GM04503 (cell line): ENCODE measurements around the gene FAM117B.
"Not testable (repeated sequence)": the region's sequence is repeated elsewhere in the genome, so short reads cannot be mapped to it uniquely, and the experiment has no call there.

ENCODE experiments used
- DNase-seq: peaks from one replicate; pipeline ENCODE4 v3.0.0-alpha.2; 2012; ENCODE audit warnings: low read depth

Gene FAM117B

DNA sequence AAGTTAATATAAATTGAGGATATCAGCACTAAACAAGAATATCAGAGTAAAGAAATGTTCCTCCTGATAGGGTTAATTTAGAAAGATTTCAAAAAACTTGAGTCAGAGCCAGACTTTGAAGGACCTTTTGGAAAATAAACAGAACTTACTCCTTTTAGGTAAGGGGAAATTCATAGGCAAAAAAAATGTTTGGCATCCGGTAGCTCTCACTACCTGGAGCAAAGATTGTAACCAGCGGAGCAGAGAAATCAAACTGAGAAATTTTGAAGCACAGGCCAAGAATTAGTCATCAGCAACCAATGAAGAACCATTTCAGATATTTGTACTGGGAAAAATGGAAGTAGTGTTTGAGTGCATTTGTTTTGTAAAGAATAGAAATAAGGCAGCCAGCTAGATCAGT, 123.8 kb downstream of the FAM117B start:
- DNase-seq: no peak

DNA sequence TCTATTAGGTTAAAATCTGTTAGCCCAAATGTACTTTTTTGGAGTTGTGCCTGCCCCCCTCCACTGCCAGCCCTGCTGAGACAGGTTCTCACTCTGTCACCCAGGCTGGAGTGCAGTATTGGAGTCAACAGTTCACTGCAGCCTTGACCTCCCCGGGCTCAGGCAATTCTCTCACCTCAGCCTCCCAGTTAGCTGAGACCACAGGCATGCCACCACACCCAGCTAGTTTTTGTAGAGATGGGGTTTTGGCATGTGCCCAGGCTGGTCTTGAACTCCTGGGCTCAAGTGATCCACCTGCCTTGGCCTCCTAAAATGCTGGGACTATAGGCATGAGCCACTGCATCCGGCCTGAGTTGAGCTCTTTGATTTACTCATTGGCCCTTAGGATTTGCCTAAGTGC, 126.1 kb downstream of the FAM117B start:
- no peak for DNase-seq

DNA sequence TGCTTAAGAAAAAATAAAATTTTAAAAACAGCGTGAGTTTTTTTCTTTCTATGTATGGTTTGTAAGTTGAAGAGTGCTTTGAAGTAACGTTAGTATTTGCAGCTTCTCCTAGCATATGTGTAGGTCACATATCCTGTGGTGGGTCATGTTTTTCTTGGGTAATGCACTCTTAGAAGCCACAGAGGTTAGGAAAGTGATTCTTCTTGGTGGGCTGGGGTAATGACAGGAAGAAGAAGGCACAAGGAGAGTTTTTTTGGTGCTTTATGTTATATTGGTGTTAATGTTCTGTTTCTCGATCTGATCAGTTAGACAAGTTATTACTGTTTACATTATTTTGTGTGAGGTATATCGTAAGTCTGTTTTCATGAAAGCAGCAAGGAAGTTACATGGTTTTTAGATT, 127.8 kb downstream of the FAM117B start:
- DNase-seq: no peak

DNA sequence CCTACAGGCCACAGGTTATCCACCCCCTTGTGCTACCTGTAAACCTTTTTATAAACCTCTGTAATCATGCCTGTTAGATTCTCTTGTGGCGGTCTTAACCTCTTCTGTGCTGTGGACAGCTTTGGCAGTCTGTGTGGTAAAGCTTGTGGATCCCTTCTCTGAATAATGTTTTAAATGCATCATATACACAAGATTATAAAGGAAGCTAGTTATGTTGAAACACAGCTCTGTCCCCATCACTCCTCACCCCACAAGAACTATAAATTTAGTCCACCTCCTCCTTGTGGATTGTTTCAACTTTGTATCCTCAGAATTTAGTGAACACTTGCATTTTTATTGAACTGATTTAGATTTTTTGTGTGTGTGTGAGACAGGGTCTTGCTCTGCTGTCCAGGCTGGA, 129.1 kb downstream of the FAM117B start:
- no peak for DNase-seq

DNA sequence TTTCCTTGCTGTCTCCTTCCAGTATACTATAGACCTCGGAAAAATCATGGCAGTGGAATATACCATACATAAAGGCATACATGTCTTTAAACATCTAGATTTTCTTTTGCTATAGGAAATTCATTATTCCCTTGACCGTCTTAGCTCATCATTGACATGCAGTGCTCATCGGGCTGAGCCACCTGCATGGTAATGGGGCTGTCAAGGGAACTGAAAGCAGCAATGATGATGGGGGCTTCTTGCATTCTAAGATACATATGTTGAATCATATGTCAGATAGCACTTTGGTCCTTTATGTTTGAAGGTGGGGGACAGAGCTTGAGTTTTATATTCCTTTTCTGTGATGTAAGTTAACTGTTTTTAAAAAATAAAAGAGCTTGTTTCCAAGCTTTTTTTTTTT, 130.2 kb downstream of the FAM117B start:
- DNase-seq: no peak

DNA sequence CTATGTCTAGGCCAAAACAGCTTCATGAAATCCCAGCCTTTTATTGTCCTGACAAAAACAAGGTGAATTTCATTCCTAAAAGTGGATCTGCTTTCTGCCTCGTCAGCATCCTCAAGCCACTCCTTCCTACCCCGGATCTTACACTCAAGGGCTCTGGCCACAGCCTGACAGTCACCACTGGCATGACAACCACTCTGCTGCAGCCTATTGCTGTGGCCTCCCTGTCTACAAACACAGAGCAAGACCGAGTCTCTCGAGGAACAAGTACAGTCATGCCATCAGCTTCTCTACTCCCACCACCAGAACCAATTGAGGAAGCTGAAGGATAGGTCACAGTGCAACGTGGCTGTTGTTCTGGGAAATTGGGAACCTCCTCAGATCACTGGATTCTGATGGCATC, 130.7 kb downstream of the FAM117B start:
- DNase-seq: no peak

DNA sequence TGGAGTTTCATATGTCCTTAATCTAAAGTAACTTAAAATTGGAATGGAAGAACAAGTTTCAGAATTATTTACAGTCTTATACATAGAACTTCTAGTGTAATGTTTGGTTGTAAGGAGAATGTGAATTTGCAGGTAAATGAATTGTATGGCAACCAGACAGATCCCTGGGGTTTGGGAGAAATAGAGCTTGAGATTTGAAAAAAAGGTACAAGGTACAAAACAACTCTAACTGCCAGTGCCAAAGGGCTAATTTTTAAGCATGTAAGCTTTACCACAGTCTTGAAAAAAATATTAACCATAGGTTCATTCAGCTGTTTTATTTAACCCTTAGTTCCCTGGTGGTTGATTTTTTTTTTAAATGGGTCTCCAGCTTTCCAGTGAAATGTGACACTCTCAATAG, 133.5 kb downstream of the FAM117B start:
- DNase-seq: no peak

DNA sequence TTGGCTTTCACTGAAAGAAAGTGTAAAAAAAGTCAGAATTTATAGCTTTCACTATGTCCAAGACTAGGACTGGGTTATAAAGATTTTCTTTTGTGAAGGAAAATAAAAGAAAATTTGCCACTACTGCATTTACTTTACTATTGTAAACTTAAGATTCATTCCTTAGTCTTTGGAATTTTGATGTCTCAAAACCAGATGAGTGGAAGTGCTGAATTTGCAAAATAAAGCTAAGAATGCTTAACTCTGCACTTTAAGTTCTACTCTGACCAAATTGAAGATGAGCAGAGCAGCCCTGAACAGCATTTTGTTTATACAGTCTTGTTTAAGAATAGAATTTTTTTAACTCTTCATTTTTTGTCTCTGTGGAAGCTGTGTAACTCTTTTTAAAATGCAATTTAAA, 134.4 kb downstream of the FAM117B start:
- DNase-seq: no peak

DNA sequence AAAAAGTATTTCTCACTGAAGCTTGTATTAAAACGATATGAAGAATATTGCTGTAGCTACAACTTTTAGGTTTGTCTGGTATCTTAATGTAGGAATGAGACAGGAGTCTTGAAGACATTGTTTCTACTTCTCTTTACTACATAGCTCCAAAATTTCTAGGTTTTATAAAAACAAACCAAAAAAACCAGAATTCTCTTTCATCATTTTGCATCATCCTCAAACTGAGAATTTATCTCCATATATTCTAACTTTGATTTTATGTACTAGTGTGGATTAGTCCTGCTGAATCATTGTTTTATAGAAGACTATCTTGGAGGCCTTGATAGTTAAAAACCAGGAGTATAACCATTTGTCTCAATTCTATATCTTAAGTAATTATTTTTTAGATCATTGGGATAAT, 136.6 kb downstream of the FAM117B start:
- DNase-seq: no peak

DNA sequence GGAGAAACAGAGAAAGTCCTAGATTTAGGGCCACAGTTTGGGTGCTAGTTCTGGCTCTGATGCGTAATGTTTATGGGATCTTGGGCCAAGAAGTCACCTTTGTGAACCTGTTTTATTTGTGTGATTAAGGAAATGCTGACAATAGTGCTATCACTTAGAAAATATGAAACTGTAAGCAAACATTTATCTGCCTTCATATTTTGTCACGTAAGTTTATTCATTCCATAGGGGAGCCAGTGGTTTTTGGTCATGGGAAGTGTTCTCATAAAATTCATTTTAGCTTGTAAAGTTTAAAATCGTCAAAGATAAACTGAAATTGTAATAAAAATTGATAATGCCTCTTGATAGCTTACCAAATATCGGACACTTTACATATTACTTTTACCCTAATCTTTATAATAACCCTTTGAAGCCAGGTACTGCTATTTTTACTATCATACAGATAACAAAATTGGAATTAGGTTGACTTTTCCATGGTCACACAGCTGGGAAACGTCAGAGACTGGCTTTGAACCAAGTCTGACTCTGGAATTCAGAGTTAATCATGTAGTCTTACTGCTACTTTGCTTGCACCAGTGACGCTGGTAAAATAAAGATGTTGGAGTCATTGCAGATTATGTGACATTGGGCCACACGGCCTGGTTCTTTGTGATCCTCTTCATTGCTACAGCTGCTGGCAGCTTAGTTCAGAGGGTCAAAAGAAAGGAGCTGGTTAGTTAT, 137.1 kb downstream of the FAM117B start:
- DNase-seq: no peak

DNA sequence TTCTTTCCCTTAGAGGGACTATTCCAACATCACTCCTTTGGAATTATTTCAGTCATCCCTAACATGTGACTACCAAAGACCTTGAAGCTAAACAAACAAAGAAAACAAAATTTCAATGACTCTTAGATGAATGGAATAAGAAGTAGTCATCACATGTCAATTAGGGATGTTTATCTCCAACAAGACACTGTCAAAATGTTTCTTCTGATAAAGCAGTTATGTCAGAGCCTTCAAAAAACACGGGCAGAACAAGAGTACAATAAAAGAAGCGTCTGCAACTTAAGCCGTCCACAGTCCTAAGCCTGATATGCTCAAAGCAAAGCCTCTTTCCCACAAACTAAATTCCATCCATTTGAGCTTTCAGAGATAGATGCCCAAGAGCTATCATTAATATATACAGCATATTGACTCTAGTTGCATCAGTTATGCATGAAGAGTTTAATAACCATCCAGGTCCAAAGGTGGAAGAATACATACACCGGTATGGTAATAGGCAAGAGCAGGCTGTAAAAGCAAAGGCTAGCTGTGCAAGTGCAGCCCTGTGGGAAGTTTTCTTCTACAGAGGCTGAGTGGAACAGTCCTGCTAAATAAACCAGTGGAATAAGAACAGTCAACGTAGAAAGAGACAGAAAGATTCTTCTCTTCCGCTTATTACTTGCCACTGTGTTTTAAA, 138.7 kb downstream of the FAM117B start:
- no peak for DNase-seq

DNA sequence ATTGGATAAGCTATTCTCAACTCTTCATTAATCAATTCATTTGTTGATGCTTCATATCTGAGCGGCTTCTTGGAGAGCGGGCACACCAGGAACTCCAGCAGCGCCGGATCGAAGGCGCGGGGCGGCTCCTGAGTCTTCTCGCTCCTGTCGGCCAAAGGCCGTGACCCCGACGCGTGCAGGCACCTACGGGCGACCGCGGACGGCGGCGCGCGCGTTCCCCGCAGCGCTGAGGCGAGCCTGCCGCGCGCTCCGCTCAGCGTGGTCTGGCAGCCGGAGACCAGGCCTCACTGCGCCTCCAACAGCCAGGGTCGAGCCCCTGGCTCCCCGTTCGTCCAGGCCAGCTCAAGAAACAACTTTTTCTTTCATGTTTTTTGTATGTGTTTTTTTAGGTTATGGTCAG, 139.3 kb downstream of the FAM117B start:
- no peak for DNase-seq

DNA sequence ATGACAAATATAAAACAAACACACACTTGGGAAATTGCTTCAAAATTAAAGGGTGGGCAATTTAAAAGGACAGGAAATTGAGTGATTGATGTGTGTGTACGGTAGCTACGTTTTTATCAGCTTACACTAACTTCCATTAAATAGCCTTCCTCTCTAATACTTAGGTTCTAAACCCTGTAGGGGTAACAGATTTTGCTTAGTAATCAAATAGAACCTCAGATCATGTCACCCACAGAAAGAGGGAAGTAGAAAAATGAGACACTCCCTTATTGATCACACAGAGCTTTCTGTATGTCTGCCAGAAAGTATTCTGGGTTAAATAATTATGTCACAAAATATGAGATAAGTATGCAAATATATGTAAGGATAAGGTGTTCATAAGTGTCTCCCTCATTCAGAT, 143.4 kb downstream of the FAM117B start:
- DNase-seq: no peak

DNA sequence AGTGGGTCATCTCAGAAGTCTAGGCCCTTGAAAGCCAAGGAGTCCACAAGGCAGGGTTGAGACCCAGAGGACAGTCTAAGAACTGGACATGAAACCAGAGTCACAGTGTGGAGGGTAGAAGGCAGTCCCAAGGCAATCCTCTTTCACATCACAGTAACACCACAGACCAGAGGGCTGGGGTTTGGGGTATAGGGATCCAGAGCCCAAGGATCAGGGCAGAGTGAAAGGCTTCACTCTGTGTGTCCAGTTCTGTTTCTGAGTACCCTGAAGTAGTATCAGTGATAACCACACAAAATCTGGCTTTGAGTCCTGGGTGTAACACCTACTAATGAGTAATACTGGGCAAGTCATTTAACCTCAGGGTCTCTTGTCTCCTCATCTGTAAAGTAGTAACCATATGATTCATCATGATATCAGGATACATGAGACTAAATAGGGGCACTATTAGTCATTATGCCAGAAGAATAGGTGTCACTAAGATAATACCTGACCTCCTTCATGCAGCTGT, 145.8 kb downstream of the FAM117B start:
- no peak for DNase-seq

DNA sequence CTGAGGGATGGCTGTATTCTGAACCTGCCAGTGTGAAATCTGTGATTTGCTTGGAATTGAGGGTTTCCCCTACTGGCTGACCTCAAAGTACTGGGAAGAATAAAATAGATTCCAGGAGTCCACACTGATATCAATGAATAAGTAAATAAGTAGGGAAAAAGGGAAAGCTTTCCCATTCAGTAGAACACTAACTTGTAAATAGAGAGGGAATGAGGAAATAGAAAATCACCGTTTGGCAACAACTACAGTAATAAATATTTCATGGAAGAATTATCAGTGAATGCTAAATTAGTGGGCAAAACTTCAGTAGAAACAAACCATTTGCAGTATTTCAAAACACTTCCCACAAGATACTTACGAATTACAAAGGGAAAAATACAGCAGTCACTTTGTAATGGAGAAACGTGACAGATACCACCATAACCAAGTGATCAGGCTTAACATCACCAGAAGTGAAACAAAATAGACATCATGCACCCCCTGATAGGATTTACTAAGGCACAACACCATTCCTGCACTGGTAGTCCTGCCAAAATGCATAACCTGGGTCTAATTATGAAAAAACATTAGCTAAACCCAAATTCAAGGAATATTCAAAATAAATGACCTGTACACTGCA, 148.3 kb downstream of the FAM117B start:
- no peak for DNase-seq

DNA sequence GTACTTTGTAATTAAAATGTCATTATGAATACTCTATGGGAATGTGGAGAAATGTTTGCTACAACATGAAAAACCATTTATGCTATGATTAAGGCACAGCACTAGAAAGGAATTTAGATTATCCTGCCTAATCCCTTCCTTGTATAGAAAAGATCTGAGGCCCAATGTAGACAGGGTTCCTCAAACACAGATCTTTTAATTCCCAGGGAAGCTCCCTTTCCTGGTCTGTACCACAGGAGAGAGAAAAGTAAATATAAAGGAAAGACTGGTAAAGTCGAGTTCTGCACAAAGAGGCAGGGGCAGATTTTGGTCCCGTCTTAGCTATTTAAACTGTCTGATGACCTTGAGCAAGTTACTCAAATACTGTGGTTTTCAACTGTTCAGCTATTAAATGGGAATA, 152.1 kb downstream of the FAM117B start:
- no peak for DNase-seq

DNA sequence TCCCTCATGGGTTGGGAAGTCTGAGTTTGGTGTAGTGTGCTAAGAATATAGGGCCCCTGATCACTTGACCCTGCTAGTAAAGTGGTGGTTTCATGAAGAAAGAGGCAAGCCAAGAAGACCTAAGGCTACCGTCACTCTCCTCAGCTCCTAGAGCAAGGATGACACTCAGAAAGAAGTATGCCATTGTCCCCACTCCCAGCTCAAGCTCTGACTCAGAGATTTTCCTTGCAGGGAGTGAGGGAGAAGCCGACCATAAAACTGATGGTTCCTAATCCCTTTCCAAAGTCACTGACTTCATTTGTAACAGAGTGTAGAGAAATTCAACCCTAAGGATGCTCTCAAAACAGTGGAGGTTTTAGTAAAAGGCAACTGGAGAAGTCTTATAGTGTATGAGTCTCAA, 155.9 kb downstream of the FAM117B start:
- DNase-seq: no peak

DNA sequence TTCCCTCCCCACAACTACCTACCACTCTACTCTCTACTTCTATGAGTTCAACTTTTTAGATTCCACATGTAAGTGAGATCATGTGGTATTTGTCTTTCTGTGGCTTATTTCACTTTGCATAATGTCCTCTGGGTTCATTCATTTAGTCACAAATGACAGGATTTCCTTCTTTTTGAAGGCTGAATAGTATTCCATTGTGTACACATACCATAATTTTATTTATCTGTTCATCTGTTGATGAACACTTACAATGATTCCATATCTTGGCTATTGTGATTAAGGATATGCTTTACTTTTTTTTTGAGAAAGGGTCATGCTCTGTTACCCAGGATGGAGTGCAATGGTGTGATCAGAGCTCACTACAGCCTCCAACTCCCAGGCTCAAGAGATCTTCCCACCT, 163.2 kb downstream of the FAM117B start:
- DNase-seq: no peak

DNA sequence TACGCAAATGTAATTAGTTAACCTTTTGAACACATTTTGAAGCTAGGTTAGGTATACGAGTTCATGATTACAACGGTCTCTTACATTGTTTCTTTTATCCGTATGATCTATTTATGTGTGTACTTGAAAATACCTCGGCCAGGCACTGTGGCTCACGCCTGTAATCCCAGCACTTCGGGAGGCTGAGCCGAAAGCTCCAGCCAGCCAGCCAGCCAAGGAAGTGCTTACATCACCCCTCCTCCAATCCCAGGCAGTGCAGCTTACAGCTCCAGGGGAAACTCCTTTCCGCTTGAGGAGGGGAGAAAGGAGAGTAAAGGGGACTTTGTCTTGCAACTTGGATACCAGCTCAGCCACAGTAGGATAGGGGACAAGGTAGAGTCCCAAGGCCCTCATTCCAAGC, 171.1 kb downstream of the FAM117B start:
- DNase-seq: not testable (repeated sequence)

DNA sequence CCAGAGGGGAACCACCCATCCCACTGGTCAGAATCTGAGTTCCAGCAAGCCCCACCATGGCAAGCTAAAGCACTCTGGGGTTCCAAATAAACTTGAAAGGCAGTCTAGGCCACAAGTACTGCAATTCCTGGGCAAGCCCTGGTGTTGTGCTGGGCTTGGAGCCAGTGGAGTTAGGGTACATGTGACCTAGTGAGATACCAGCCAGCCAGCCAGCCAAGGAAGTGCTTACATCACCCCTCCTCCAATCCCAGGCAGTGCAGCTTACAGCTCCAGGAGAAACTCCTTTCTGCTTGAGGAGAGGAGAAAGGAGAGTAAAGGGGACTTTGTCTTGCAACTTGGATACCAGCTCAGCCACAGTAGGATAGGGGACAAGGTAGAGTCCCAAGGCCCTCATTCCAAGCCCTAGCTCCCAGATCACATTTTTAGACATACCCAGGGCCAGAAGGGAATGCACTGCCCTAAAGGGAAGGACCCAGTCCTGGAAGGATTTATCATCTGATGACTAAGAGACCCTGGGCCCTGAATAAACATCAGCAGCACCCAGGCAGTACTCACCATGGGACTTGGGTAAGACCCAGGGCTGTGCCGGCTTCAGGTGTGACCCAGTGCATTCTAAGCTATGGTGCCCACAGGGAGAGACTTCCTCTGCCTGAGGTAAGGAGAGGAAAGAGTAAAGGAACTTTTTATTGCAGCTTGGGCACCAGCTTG, 172.8 kb downstream of the FAM117B start:
- DNase-seq: peak; percentile 25

DNA sequence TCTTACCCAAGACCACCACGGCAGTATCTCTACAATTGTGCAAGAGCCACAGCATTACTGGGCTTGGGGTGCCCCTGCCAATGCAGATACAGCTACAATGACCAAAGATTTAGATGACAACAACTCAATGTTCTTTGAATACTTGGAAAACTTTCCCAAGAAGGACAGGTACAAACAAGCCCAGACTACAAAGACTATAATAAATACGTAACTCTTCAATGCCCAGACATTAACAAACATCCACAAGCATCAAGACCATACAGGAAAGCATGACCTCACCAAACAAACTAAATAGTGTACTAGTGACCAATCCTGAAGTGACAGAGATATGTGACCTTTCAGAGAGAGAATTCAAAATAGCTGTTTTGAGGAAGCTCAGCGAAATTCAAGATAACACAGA, 174.0 kb downstream of the FAM117B start:
- no peak for DNase-seq

DNA sequence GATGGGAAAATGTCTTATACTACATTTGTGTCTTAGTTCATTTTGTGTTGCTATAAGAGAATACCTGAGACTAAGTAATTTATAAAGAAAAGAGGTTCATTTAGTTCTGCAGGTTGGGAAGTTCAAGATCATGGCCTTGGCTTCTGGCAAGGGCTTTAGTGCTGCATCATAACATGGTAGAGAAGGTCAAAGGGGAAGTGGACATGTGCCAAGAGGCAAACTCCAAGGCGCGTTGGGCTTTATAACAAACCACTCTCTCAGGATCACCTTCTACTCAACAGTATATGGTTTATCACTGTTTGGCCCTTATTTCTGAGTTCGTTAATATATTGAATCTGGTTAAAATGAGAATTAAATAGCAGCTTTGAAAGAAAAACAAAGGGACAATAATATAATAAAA, 178.6 kb downstream of the FAM117B start:
- no peak for DNase-seq

DNA sequence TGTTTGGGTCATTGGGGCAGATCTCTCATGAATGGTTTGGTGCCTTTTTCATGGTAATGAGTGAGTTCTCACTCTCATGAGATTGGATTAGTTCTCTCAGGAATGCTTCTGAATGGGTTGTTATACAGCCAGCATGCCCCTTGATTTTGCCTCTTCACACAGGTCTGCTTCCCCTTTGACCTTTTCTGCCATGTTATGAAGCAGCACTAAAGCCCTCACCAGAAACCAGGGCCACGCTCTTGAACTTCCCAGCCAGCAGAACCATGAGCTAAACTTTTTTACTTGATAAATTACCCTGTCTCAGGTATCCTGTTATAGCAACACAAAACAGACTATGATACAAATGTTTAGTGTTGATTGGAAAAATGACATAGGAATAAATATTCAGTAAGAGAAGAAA, 179.5 kb downstream of the FAM117B start:
- DNase-seq: no peak
